Naive thymus-derived CD4-positive, alpha-beta T cell (primary cell): ENCODE measurements around the gene OSGEP. TPM values are rescaled to one million over a fixed set of nuclear protein-coding genes. Genes with fewer than 3 reads are reported as not detected.

ENCODE experiments used
- ATAC-seq: fragments of 150-1000 bp; cut with Tn5 transposase; 2 replicates; pipeline ENCODE4 v1.10.0; 2021; ENCODE audit warnings: mild to moderate bottlenecking, moderate library complexity
- CTCF ChIA-PET: fragments of 350-600 bp; sonication (Branson Sonifier 250); formaldehyde crosslinking; loops from one replicate; lab custom pipeline; 2021; ENCODE audit warnings: antibody characterized with exemption; lab: Charles Lee
- POLR2A ChIA-PET: fragments of 350-600 bp; sonication (Branson Sonifier 250); formaldehyde crosslinking; loops from one replicate; lab custom pipeline; 2021; ENCODE audit warnings: antibody characterized with exemption, inconsistent platforms; lab: Charles Lee
- DNase-seq, 9 donors: peaks; one replicate each; pipeline versions ENCODE4 v3.0.0 to v3.0.0-alpha.2; 2020 to 2022; ENCODE audit warnings: mixed read lengths in 1 of 9
- H3K27ac ChIP-seq: one replicate; pipeline ENCODE4 v1.7.0; 2013; ENCODE audit warnings: mild to moderate bottlenecking, low read depth, low read length, moderate library complexity
- H3K27me3 ChIP-seq, 2 donors: one replicate each; pipeline ENCODE4 v1.7.0; 2013; ENCODE audit warnings: low read length in 2 of 2, mild to moderate bottlenecking in 2 of 2, moderate library complexity in 2 of 2; ENCODE audit not compliant: control insufficient read depth in 2 of 2, insufficient read depth in 2 of 2
- H3K36me3 ChIP-seq, 3 experiments: 1 replicate in 2 of 3; 2 replicates in 1 of 3; pipeline ENCODE4 v1.7.0; 2013; ENCODE audit warnings: low read length in 3 of 3, mild to moderate bottlenecking in 3 of 3, moderate library complexity in 1 of 3; ENCODE audit not compliant: insufficient read depth in 3 of 3, control insufficient read depth in 2 of 3
- H3K4me1 ChIP-seq, 2 donors: one replicate each; pipeline ENCODE4 v1.7.0; 2013; ENCODE audit warnings: low read length in 2 of 2, mild to moderate bottlenecking in 2 of 2, moderate library complexity in 1 of 2; ENCODE audit not compliant: control insufficient read depth in 2 of 2, insufficient read depth in 2 of 2
- H3K4me3 ChIP-seq: 2 replicates; pipeline ENCODE4 v1.7.0; 2013; ENCODE audit warnings: mild to moderate bottlenecking, low read length
- H3K9me3 ChIP-seq, 3 experiments: 1 replicate in 2 of 3; 2 replicates in 1 of 3; pipeline ENCODE4 v1.7.0; 2013; ENCODE audit warnings: low read length in 3 of 3; ENCODE audit not compliant: control insufficient read depth in 2 of 3
- H3K27ac Mint-ChIP-seq, 9 donors: one replicate each; pipeline ENCODE4 v1.8.0; 2020 to 2022; ENCODE audit warnings: mixed read lengths in 9 of 9, mild to moderate bottlenecking in 8 of 9, moderate library complexity in 5 of 9, inconsistent platforms in 2 of 9
- H3K27me3 Mint-ChIP-seq, 5 donors: one replicate each; pipeline ENCODE4 v1.8.0; 2021 to 2022; ENCODE audit warnings: mixed read lengths in 5 of 5, mild to moderate bottlenecking in 1 of 5
- H3K36me3 Mint-ChIP-seq, 5 donors: one replicate each; pipeline ENCODE4 v1.8.0; 2020 to 2022; ENCODE audit warnings: mixed read lengths in 5 of 5, mild to moderate bottlenecking in 3 of 5, inconsistent platforms in 1 of 5
- H3K4me1 Mint-ChIP-seq, 7 donors: one replicate each; pipeline ENCODE4 v1.8.0; 2020 to 2022; ENCODE audit warnings: mixed read lengths in 7 of 7, mild to moderate bottlenecking in 3 of 7, inconsistent platforms in 1 of 7
- H3K4me3 Mint-ChIP-seq, 10 donors: one replicate each; pipeline ENCODE4 v1.8.0; 2020 to 2022; ENCODE audit warnings: mild to moderate bottlenecking in 10 of 10, mixed read lengths in 10 of 10, moderate library complexity in 6 of 10, inconsistent platforms in 2 of 10
- H3K9me3 Mint-ChIP-seq, 11 donors: one replicate each; pipeline ENCODE4 v1.8.0; 2020 to 2022; ENCODE audit warnings: mixed read lengths in 11 of 11, mild to moderate bottlenecking in 4 of 11, inconsistent platforms in 1 of 11, moderate library complexity in 1 of 11
- intact Hi-C, 2 donors: fragments of 100-400 bp; cut with micrococcal nuclease; formaldehyde crosslinking; loops; one replicate each; pipeline ENCODE4 v1.15.1; 2023
- polyA plus RNA-seq, 2 donors: library from polyadenylated mRNA; unstranded; fragments of 300-500 nt; fragmentation: Illumina TruSeq; gene quantifications; one replicate each; pipeline ENCODE4 v1.2.3, GENCODE V29; 2021
- total RNA-seq, 6 experiments: library from RNA in 5 of 6; stranded (reverse) in 5 of 6; gene quantifications; 1 replicate in 5 of 6; 2 replicates in 1 of 6; pipeline ENCODE4 v1.2.3 and lab custom pipeline; 2021 to 2026

Gene OSGEP
- total and polyA plus RNA-seq, 7 experiments from 2014 or later = 30.8 to 77.2 (median 54.9) TPM

- Mint-ChIP-seq H3K4me1 (peaks cover 44 to 96% (median 89%) of the 10 kb centered on the region in 7 donors), H3K27me3 (peaks cover 0 to 8% (median 0%) of the 10 kb centered on the region in 5 donors), H3K4me3 (peak overlapping the region; percentile 12 to 82 (median 69)), H3K27ac (peak overlapping the region; percentile 1 to 93 (median 82)), H3K36me3 (peaks cover 0 to 6% (median 4%) of the 10 kb centered on the region in 5 donors), H3K9me3 (peaks cover 0 to 5% (median 0%) of the 10 kb centered on the region in 11 donors)
- Histone ChIP-seq H3K4me3 (no peak overlapping the region), H3K27me3 (no peaks in the 10 kb centered on the region), H3K27ac (no peak overlapping the region), H3K36me3 (no peaks in the 10 kb centered on the region), H3K9me3 (no peaks in the 10 kb centered on the region), H3K4me1 (peaks cover 37 to 50% of the 10 kb centered on the region in 2 donors)
- POLR2A ChIA-PET = interaction anchor here (0.6 to 4.9 kb wide), 10 partner anchors 8 to 159 kb away, joined by 3 to 36 read pairs (median 4); partner anchors contain the start of genes APEX1, PARP2, PIP4P1 and PNP
- no peak for ATAC-seq
- intact Hi-C loops = no loop called here
- CTCF ChIA-PET = no interaction called here
- peak in 1 of 9 donors; percentile 24 for DNase-seq
These were observed 32.2 kb upstream of the OSGEP start for GRCh38 chr14:20486684-20487395.

GRCh38 chr14:20485900-20486299, 31.3 kb upstream of the OSGEP start:
- Histone ChIP-seq H3K36me3 (no peaks in the 10 kb centered on the region), H3K27ac (no peak overlapping the region), H3K4me1 (peaks cover 37 to 42% of the 10 kb centered on the region in 2 donors), H3K4me3 (no peak overlapping the region), H3K9me3 (no peaks in the 10 kb centered on the region), H3K27me3 (no peaks in the 10 kb centered on the region)
- no peak for DNase-seq
- Mint-ChIP-seq H3K27ac (peak overlapping the region in 3 of 9 donors; percentile 84 to 89 (median 88)), H3K27me3 (peaks cover 0 to 8% (median 0%) of the 10 kb centered on the region in 5 donors), H3K4me1 (peaks cover 36 to 96% (median 89%) of the 10 kb centered on the region in 7 donors), H3K9me3 (peaks cover 0 to 5% (median 0%) of the 10 kb centered on the region in 11 donors), H3K4me3 (peak overlapping the region in 1 of 10 donors; percentile 24), H3K36me3 (peaks cover 0 to 6% (median 4%) of the 10 kb centered on the region in 5 donors)
- POLR2A ChIA-PET = interaction anchor here (2.0 to 4.9 kb wide), 4 partner anchors 10 to 24 kb away, joined by 4 to 32 read pairs (median 16); partner anchors contain the start of genes PIP4P1 and PNP
- intact Hi-C loops = no loop called here
- no peak for ATAC-seq
- CTCF ChIA-PET = no interaction called here

- peaks cover 5 to 18% (median 13%) of the 10 kb centered on the region in 5 donors for H3K36me3 Mint-ChIP-seq
- H3K4me1 ChIP-seq = peaks cover 35 to 36% of the 10 kb centered on the region in 2 donors
- POLR2A ChIA-PET = interaction anchor here (0.6 to 3.8 kb wide), 9 partner anchors 9 to 954 kb away, joined by 3 to 21 read pairs (median 5); partner anchors contain the start of genes APEX1, OSGEP, PIP4P1 and PNP
- H3K27ac Mint-ChIP-seq = peak overlapping the region in 8 of 9 donors; percentile 70 to 92 (median 86)
- DNase-seq (no peak), ATAC-seq (no peak)
- peaks cover 17 to 94% (median 81%) of the 10 kb centered on the region in 7 donors for H3K4me1 Mint-ChIP-seq
- peaks cover 0 to 3% (median 0%) of the 10 kb centered on the region in 3 experiments for H3K36me3 ChIP-seq
- no peak overlapping the region for H3K27ac ChIP-seq
- H3K4me3 Mint-ChIP-seq = peak overlapping the region in 2 of 10 donors; percentile 20 to 26
- H3K27me3 Mint-ChIP-seq = peaks cover 0 to 8% (median 0%) of the 10 kb centered on the region in 5 donors
- intact Hi-C loops = no loop called here
- no peak overlapping the region for H3K4me3 ChIP-seq
- CTCF ChIA-PET = interaction anchor here (0.6 to 0.9 kb wide), 3 partner anchors 10 to 67 kb away, joined by 3 read pairs; no protein-coding TSS in a partner anchor
- H3K9me3 ChIP-seq = no peaks in the 10 kb centered on the region
- peaks cover 0 to 9% (median 0%) of the 10 kb centered on the region in 11 donors for H3K9me3 Mint-ChIP-seq
- H3K27me3 ChIP-seq = no peaks in the 10 kb centered on the region
These were observed 27.8 kb upstream of the OSGEP start for GRCh38 chr14:20482382-20482781.

- Histone ChIP-seq H3K27ac (no peak overlapping the region), H3K4me1 (peaks cover 46 to 51% of the 10 kb centered on the region in 2 donors), H3K27me3 (no peaks in the 10 kb centered on the region), H3K9me3 (no peaks in the 10 kb centered on the region), H3K4me3 (no peak overlapping the region), H3K36me3 (peaks cover 27 to 34% (median 29%) of the 10 kb centered on the region in 3 experiments)
- H3K4me1 Mint-ChIP-seq = peaks cover 40 to 98% (median 87%) of the 10 kb centered on the region in 7 donors
- H3K27ac Mint-ChIP-seq = peak overlapping the region in 8 of 9 donors; percentile 84 to 94 (median 88)
- CTCF ChIA-PET = interaction anchor here (1.0 to 1.4 kb wide), 3 partner anchors 52 to 137 kb away, joined by 4 to 5 read pairs (median 5); no protein-coding TSS in a partner anchor
- H3K4me3 Mint-ChIP-seq = no peak overlapping the region
- H3K36me3 Mint-ChIP-seq = peaks cover 18 to 49% (median 42%) of the 10 kb centered on the region in 5 donors
- intact Hi-C loops = no loop called here
- peaks cover 0 to 5% (median 0%) of the 10 kb centered on the region in 11 donors for H3K9me3 Mint-ChIP-seq
- DNase-seq = no peak
- no peak for ATAC-seq
- POLR2A ChIA-PET = interaction anchor here (1.3 to 3.3 kb wide), 6 partner anchors 9 to 204 kb away, joined by 3 to 36 read pairs (median 8); partner anchors contain the start of genes APEX1, OSGEP and PIP4P1
- peaks cover 0 to 8% (median 0%) of the 10 kb centered on the region in 5 donors for H3K27me3 Mint-ChIP-seq
These were observed 24.3 kb upstream of the OSGEP start for GRCh38 chr14:20478894-20479293.

- no peaks in the 10 kb centered on the region for H3K27me3 ChIP-seq
- intact Hi-C loops = loop anchor here (1.0 kb wide), 4 partner anchors 8 to 22 kb away; partner anchors contain the start of genes PNP (in 2 of the 2), APEX1 (in 1 of the 2) and PIP4P1 (in 1 of the 2)
- no peaks in the 10 kb centered on the region for H3K27me3 Mint-ChIP-seq
- CTCF ChIA-PET = interaction anchor here (1.2 to 1.3 kb wide), 2 partner anchors 16 to 136 kb away, joined by 3 to 5 read pairs; partner anchors contain the start of gene PIP4P1
- H3K27ac ChIP-seq = peak overlapping the region; percentile 68
- peak overlapping the region; percentile 68 to 86 (median 77) for H3K4me3 Mint-ChIP-seq
- peak overlapping the region; percentile 22 for H3K4me3 ChIP-seq
- peak; percentile 69 for ATAC-seq
- DNase-seq = peak in 7 of 9 donors; percentile 30 to 68 (median 56)
- POLR2A ChIA-PET = interaction anchor here (0.6 to 3.3 kb wide), 8 partner anchors 10 to 205 kb away, joined by 3 to 36 read pairs (median 5); partner anchors contain the start of genes APEX1, OSGEP and PIP4P1
- H3K36me3 Mint-ChIP-seq = peaks cover 19 to 64% (median 51%) of the 10 kb centered on the region in 5 donors
- H3K9me3 ChIP-seq = no peaks in the 10 kb centered on the region
- H3K27ac Mint-ChIP-seq = peak overlapping the region; percentile 83 to 96 (median 89)
- peaks cover 0 to 5% (median 0%) of the 10 kb centered on the region in 11 donors for H3K9me3 Mint-ChIP-seq
- peaks cover 27 to 46% (median 43%) of the 10 kb centered on the region in 3 experiments for H3K36me3 ChIP-seq
- peaks cover 51 to 98% (median 85%) of the 10 kb centered on the region in 7 donors for H3K4me1 Mint-ChIP-seq
- H3K4me1 ChIP-seq = peaks cover 46 to 57% of the 10 kb centered on the region in 2 donors
These were observed 22.7 kb upstream of the OSGEP start for GRCh38 chr14:20477211-20477876.
